GM19452 (cell line): ENCODE measurements around the gene TSPAN33.
A peak's percentile ranks its signal among the peaks of the same experiment; 100 is the strongest.
"Not testable (repeated sequence)": the region's sequence is repeated elsewhere in the genome, so short reads cannot be mapped to it uniquely, and the experiment has no call there.

Source experiments
- ATAC-seq: cut with Tn5 transposase; IDR thresholded peaks from one replicate; pipeline ENCODE4 v1.9.1; 2021; ENCODE audit not compliant: unreplicated experiment

TSPAN33 gene

GRCh38 chr7:129144095-129144833, at the start of gene TSPAN33:
TSS of gene TSPAN33 (plus strand) at chr7:129144707. CDS start at chr7:129144981, 274 bp downstream.
- ATAC-seq = peak; percentile 67

- ATAC-seq = peak; percentile 89
Observed at GRCh38 chr7:129095258-129095657, 49.2 kb upstream of the TSPAN33 start.

- ATAC-seq = no peak
Observed at GRCh38 chr7:129098409-129099084, 46.0 kb upstream of the TSPAN33 start.

- no peak for ATAC-seq
Observed at GRCh38 chr7:129100827-129101166, 43.7 kb upstream of the TSPAN33 start.

GRCh38 chr7:129101746-129102145, 42.8 kb upstream of the TSPAN33 start:
- no peak for ATAC-seq

- no peak for ATAC-seq
Observed at GRCh38 chr7:129103561-129104324, 40.8 kb upstream of the TSPAN33 start.

GRCh38 chr7:129108581-129108980, 35.9 kb upstream of the TSPAN33 start:
- no peak for ATAC-seq

- ATAC-seq = no peak
Observed at GRCh38 chr7:129110258-129110981, 34.1 kb upstream of the TSPAN33 start.

GRCh38 chr7:129110982-129111376, 33.5 kb upstream of the TSPAN33 start:
- no peak for ATAC-seq

- ATAC-seq = no peak
Observed at GRCh38 chr7:129115676-129116075, 28.8 kb upstream of the TSPAN33 start.

GRCh38 chr7:129118182-129118581, 26.3 kb upstream of the TSPAN33 start:
- no peak for ATAC-seq

GRCh38 chr7:129118976-129119375, 25.5 kb upstream of the TSPAN33 start:
- no peak for ATAC-seq

GRCh38 chr7:129121501-129122077, 22.9 kb upstream of the TSPAN33 start:
- ATAC-seq = not testable (repeated sequence)

GRCh38 chr7:129122078-129122750, 22.3 kb upstream of the TSPAN33 start:
- peak; percentile 51 for ATAC-seq

GRCh38 chr7:129122751-129123509, 21.6 kb upstream of the TSPAN33 start:
- ATAC-seq = peak; percentile 62

GRCh38 chr7:129123510-129123857, 21.0 kb upstream of the TSPAN33 start:
- ATAC-seq = no peak

GRCh38 chr7:129126314-129126713, 18.2 kb upstream of the TSPAN33 start:
- no peak for ATAC-seq

- ATAC-seq = no peak
Observed at GRCh38 chr7:129127154-129127553, 17.4 kb upstream of the TSPAN33 start.

GRCh38 chr7:129127601-129128000, 16.9 kb upstream of the TSPAN33 start:
- ATAC-seq = no peak
